NCI-H82 treated with DMSO at 0.1 percent for 48 hours (cell line): ENCODE results near the gene DRAM1.
"Not testable (repeated sequence)": the region's sequence is repeated elsewhere in the genome, so short reads cannot be mapped to it uniquely, and the experiment has no call there.

Source experiments
- DNase-seq: peaks from one replicate; lab custom pipeline; 2025; ENCODE audit not compliant: unreplicated experiment; lab: John Stamatoyannopoulos, UW

DRAM1 gene

GRCh38 chr12:101901777-101902176 lies 24.4 kb downstream of the DRAM1 start:
- no peak for DNase-seq

DNA sequence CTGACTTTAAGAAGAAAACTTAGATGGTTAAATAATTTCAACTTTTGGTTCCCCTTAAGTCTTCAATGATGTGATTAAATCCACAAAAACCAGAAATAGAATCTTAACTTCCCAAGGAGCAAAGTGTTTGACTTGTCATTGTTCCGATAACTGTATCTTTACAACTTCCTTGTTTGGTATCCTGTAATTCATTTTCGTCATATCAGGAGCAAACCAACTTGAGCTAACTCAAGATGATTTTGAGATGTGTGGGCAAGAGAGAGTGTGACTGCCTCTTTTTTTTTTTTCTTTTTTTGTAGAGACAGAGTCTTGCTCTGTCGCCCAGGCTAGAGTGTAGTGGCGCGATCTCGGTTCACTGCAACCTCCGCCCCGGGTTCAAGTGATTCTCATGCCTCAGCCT lies 25.3 kb downstream of the DRAM1 start:
- DNase-seq: no peak

GRCh38 chr12:101906226-101906625 lies 28.8 kb downstream of the DRAM1 start:
- no peak for DNase-seq

- DNase-seq: no peak
Observed at GRCh38 chr12:101908395-101908794, 31.0 kb downstream of the DRAM1 start.

DNA sequence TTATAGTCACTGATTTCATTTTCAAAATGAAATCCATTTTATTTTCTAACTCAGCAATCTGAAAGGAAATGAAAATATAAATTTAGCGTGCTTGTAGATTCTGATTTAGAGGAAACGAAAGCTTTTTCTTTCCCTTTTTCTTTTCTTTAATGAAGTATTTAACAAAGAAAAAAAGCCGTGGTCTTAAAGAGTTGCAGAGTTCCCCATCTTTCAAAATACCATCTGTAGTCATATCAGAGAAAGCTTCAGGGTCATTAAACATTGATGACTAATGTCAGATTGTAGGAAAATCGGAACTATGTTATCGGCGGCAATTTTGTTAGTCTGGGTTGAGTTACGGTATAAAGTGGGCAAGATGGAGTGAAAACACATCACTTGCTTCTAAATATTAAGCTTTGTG lies 32.3 kb downstream of the DRAM1 start:
- no peak for DNase-seq

- DNase-seq: no peak
Observed at GRCh38 chr12:101915841-101916240, 38.5 kb downstream of the DRAM1 start.

GRCh38 chr12:101918805-101919204 lies 41.4 kb downstream of the DRAM1 start:
- not testable (repeated sequence) for DNase-seq

- no peak for DNase-seq
Observed at GRCh38 chr12:101919447-101919846, 42.1 kb downstream of the DRAM1 start.

DNA sequence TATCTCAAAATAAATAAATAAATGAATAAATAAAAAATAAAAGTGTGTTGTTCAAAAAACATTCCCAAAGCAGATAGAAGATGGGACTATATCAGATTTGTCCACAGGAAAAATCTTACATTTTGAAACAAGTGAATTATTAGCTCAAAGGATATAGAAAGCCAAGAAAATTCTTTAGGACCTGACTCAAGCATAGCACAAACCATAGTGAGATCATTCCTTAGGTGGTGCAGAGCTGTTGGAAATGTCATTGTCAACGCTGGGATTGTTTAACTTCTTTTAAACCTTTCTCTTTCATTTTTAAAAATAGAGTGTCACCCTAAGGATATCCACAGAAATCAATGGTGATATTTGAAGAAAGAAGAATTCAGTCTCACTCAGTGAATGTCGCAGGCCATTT lies 43.5 kb downstream of the DRAM1 start:
- DNase-seq: no peak

DNA sequence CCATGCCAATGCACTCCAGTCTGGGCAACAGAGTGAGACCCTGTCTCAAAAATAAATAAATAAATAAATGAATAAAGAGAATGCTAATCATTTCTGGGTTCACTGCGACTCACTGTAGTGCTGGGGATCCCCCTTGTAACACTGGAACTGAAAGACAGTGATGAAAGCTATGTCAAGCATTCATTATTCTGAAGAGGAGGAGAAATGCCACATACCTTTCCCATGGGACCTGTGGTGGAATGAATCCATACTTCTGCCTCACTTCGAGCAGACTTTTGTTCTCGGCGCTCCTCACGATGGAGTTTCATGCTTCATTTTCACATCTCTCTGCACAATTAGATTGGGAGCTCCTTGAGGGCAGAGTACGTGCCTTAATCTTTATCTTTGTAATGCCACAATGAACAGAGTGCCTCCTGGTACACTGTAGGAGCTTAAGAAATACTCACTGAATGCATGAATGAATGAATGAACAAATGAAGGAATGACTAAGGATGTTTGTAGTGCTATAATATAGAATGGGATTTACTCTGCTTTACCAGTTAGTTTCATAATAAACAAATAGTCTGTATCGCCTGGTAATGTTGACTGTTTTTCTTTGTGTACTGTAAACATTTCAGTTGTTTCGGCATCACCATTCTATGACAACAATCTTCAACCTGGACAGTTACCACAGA lies 45.8 kb downstream of the DRAM1 start:
- DNase-seq: no peak

GRCh38 chr12:101924618-101925017 lies 47.2 kb downstream of the DRAM1 start:
- no peak for DNase-seq

DNA sequence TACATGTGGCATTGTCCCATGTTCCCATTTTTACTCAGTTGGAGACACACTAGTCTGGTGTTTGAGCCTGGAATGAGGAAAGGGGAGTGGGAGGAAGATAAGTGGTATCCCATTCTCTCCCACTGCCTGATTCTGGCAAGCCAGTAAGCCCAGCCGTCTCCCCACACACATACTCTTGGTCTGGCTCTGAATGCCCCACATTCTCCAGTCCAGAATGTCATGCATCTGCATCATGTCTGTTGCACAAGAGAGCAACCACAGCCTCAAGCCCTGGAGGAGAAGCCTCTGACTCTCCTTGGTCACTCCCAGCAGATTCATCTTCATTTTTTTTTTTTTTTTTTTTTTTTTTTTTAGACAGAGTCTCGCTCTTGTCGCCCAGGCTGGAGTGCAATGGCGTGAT lies 48.0 kb downstream of the DRAM1 start:
- DNase-seq: no peak

DNA sequence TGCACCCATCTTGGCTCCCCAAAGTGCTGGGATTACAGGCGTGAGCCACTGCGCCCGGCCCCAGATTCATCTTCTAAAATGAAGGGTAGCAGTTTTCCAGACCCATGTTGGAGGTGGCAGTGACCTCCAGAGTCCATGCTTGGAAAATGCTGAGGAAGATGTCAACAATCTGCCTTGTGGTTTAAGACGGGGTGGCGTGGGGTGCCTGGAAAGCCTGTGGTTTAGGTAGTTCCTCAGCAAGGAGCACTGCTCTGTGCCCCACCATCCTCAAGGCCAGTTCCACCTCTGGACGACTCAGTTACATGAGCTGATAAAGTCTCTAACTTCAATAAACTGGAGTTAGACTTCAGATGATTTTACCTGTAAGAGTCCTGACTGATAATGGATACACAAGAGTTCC lies 48.6 kb downstream of the DRAM1 start:
- DNase-seq: no peak

GRCh38 chr12:101927036-101927435 lies 49.7 kb downstream of the DRAM1 start:
- DNase-seq: no peak

- DNase-seq: no peak
Observed at GRCh38 chr12:101927999-101928398, 50.6 kb downstream of the DRAM1 start.

DNA sequence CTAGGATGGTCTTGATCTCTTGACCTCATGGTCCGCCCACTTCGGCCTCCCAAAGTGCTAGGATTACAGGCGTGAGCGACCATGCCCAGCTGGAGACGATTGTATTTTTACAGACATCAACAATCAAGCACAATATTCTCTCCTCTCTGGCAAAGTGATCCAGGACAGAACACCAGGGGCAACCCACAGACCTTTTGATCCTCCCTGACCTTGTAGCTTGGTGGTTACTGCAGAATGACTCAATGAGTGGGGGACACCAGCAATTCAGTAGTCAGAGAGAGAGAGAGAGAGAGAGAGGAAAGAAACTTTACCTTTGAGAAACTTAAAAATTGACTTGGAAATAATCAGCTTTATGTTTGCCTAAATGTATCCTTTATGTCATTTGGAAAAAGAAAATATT lies 51.2 kb downstream of the DRAM1 start:
- DNase-seq: no peak

DNA sequence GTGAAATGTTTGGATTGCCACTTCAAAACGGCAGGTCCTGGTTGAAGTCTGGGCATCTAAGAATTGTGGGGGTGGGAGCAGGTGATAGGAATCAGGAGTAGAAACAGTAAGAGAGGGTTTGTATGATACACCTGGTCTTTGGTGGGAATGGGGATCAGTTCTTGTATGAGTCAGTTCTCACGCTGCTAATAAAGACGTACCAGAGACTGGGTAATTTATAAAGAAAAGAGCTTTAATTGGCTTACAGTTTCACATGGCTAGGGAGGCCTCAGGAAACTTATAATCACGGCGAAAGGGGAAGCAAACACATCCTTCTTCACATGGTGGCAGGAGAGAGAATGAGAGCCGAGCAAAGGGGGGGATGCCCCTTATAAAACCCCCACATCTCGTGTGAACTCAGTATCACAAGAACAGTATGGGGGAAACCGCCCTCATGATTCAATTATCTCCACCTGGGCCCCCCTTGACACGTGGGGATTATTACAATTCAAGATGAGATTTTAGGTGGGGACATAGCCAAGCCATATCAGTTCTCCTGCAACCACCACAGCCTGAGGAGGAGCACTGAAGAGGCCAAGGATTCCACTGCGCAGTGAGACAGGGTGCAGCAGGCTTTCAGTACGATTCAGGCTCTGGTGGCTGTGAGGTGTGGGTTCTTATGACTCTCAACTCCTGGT lies 52.1 kb downstream of the DRAM1 start:
- DNase-seq: no peak

DNA sequence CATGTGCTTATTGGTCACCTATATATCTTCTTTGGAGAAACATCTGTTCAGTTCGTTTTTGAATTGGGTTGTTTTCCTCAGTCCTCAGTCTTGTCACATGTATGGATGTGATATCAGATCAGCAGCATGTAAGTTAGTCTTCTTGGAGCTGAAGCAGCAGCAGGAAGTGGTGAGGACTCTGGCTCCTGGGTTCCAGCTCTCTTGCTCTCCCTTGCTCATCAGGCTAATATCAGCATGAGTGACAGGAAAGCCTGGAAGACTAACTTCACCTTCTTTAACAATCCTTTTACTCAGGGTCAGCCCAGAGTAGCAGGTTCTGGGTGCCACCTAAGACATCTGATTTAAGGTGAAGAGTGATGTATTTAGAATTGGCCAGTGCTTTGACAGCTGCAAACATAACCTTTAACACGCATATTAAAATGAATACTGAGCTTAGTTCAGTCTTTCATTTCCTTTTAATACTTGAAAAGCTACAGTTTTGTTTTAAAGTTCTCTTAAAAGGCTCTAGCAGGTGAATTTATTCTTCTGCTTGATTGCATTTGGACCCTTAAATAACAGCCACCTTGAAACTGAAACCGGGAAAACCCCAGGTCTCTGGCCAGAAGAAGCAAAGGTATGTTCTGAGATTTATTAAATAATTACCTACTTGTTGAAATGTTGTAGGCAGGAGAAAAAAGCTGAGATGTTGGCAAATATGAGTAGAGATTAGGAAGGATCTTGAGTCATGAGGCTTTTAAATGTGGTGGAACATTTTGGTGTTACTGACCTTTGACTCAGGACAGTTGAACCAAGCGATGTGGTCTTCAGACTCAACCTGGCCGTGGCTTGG lies 54.3 kb downstream of the DRAM1 start:
- DNase-seq: no peak

DNA sequence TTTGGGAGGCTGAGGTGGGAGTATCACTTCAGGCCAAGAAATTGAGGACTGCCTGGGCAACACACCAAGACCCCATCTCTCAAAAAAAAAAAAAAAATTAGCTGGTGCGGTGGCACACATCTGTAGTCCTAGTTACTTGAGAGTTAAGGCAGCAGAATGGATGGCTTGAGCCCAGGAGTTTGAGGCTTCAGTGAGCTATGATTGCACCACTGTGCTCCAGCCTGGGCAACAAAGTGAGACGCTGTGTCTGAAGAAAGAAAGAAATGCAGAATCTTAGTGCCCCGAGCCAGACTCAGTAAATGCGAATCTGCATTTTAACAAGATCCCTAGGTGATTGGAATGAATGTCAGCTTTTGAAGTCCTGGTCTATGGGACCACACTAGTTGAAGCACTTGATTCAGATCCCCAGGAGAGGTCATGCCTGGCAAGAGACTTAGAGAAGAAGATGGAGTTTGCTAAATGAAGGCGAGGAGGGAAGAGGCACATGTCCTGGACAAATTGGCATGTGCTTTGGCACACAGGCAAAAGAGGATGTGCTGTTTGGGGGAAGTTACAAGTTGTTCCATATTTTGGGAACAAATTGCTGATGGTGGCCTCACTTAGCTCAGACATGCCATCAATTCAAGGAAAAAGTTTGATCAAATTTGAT lies 56.6 kb downstream of the DRAM1 start:
- no peak for DNase-seq

DNA sequence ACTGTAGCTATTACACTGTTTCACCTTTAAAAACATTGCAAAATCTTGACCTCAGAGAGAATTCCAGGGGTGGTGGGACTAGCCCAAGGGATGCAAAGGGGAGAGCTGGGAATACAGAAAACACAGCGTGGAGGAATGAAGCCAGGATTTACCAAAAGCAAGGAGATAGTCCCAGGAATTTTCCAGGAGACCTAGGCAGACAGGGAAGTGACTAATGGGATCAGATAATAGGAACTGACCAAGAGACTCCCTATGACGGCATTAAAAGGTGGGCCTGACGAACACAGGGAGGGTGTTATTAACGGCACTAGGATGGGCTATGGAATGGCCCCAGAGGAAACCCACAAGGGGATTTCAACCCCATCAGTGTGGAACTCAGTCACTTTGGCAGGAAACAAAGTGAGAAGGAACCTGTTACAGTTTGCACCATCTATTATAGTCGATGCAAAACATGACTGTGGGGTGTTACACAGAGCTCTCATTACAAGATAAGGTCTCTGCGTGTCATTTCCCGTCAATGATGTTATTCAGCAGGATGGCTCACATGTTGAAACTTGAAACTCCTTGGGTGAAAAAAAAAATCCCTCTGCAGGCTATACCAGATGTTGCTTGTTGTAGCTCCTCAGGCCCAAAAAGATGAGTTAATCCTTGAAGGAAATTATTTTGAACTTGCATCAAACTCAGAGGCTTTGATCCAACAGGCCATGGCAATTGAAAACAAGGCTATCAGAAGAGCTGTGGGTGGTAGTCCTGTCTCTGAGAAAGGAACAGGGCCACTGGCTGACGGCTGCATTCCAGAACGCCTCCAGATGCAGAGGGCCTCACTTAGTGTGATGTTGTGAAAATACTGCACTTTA lies 58.7 kb downstream of the DRAM1 start:
- DNase-seq: no peak

DNA sequence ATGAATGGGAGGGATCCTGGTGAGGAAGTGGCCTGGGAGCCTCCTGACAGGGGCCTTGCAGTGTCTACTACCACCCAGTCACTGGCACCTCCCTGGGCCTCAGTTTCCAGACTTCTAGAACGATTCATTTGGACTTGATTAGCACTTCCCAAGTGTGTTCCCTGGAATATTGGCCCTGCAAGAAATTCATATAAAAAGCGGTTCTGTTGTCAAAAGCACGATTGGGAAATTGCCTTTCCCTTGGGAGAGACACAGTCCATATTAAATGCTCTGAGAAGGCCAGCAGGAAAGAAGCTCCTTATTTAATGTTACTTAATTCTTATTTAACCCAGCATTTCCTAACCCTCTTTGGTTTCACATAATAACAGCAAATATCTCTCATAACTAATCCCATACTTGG lies 61.9 kb downstream of the DRAM1 start:
- no peak for DNase-seq
